K562 (cell line): ENCODE results near the gene AP3S2. TPM values are rescaled to one million over a fixed set of nuclear protein-coding genes. Genes with fewer than 3 reads are reported as not detected.

ENCODE experiments used
- BCOR ChIP-seq: fragments of 450-650 bp; IDR thresholded peaks from 2 replicates; pipeline ENCODE4 v1.6.1; 2016
- CBFA2T3 ChIP-seq: fragments of 450-650 bp; IDR thresholded peaks from 2 replicates; pipeline ENCODE4 v1.6.1; 2017
- CTBP1 ChIP-seq: fragments of 450-650 bp; IDR thresholded peaks from 2 replicates; pipeline ENCODE4 v1.6.1; 2016; ENCODE audit warnings: borderline replicate concordance
- EP400 ChIP-seq: fragments of 450-650 bp; IDR thresholded peaks from 2 replicates; pipeline ENCODE4 v1.6.1; 2017; ENCODE audit warnings: antibody characterized with exemption, mild to moderate bottlenecking, moderate library complexity
- HDAC1 ChIP-seq, 2 experiments: fragments of 450-650 bp; IDR thresholded peaks; 2 replicates each; pipeline ENCODE4 v1.6.1; 2016 to 2017; ENCODE audit warnings: inconsistent platforms in 1 of 2, mild to moderate bottlenecking in 1 of 2, moderate library complexity in 1 of 2
- MAZ ChIP-seq, 2 experiments: fragments of 450-650 bp in 1 of 2; sonication (generic) in 1 of 2; formaldehyde crosslinking; IDR thresholded peaks in 1 of 2; conservative IDR thresholded peaks in 1 of 2; 2 replicates each; pipeline versions ENCODE4 v1.4.0 to v1.5.0; 2020; ENCODE audit warnings: mild to moderate bottlenecking in 1 of 2, missing genetic modification reagents in 1 of 2
- NCOR1 ChIP-seq: fragments of 450-650 bp; IDR thresholded peaks from 2 replicates; pipeline ENCODE4 v1.6.1; 2016; ENCODE audit warnings: mild to moderate bottlenecking, moderate library complexity
- NR3C1 ChIP-seq: sonication (generic); formaldehyde crosslinking; IDR thresholded peaks from 2 replicates; pipeline ENCODE4 v1.8.1; 2022; ENCODE audit warnings: missing genetic modification reagents
- TCFL5 ChIP-seq: fragments of 250-450 bp; sonication (Bioruptor Pico); conservative IDR thresholded peaks from 2 replicates; pipeline ENCODE4 v1.6.1; 2021; ENCODE audit warnings: mild to moderate bottlenecking, moderate library complexity, matching md5 sums
- ZNF146 ChIP-seq: IDR thresholded peaks from one replicate; pipeline ENCODE4 v1.6.1; 2018; ENCODE audit warnings: missing compliant biosample characterization; ENCODE audit not compliant: unreplicated experiment
- ZNF324 ChIP-seq: fragments of 250-450 bp; sonication (Bioruptor Pico); IDR thresholded peaks from 2 replicates; pipeline ENCODE4 v1.4.0; 2020; ENCODE audit warnings: mild to moderate bottlenecking
- ZNF408 ChIP-seq: fragments of 250-450 bp; sonication (Bioruptor Pico); IDR thresholded peaks from 2 replicates; pipeline ENCODE4 v1.4.0; 2020; ENCODE audit warnings: low read depth, mild to moderate bottlenecking, moderate library complexity
- ZNF695 ChIP-seq: fragments of 450-650 bp; formaldehyde crosslinking; IDR thresholded peaks from 2 replicates; pipeline ENCODE4 v1.4.0; 2020; ENCODE audit warnings: mild to moderate bottlenecking, moderate library complexity
- ZNF766 ChIP-seq: fragments of 200-800 bp; sonication (Bioruptor generic); conservative IDR thresholded peaks from 2 replicates; pipeline ENCODE4 v1.6.1; 2016; ENCODE audit warnings: missing genetic modification characterization, missing compliant biosample characterization
- polyA plus RNA-seq, 8 experiments: library from polyadenylated mRNA; depleted of rRNA in 4 of 8; stranded (reverse) in 5 of 8; unstranded in 3 of 8; fragments of >200 nt; fragmentation: Nextera tagmentation in 2 of 8; fragmentation: Illumina TruSeq in 1 of 8; extraction: Ambion mirVana in 2 of 8; extraction: Trizol in 1 of 8; gene quantifications; 2 replicates each; pipeline versions ENCODE4 v1.2.1 to v1.2.3, GENCODE V29; 2011 to 2014; ENCODE audit warnings: inconsistent platforms in 1 of 8, missing spikeins in 1 of 8
- total RNA-seq, 7 experiments: library from RNA; depleted of rRNA in 6 of 7; stranded (reverse); fragments of >200 nt in 6 of 7; fragmentation: Illumina TruSeq in 2 of 7; extraction: Trizol in 2 of 7; gene quantifications; 2 replicates each; pipeline versions ENCODE4 v1.2.1 to v1.2.3, GENCODE V29; 2011 to 2021; ENCODE audit warnings: low replicate concordance in 1 of 7
- TF ChIP-seq, protein P1 (sequence below), 2 experiments: fragments of 450-650 bp; formaldehyde crosslinking in 1 of 2; IDR thresholded peaks; 2 replicates each; pipeline versions ENCODE4 v1.4.0 to v1.6.1; 2014 to 2020; ENCODE audit warnings: mild to moderate bottlenecking in 2 of 2, borderline replicate concordance in 1 of 2, low read depth in 1 of 2
- TF ChIP-seq, protein P2 (sequence below): fragments of 450-650 bp; IDR thresholded peaks from 2 replicates; pipeline ENCODE4 v1.6.1; 2017; ENCODE audit warnings: antibody characterized with exemption, mild to moderate bottlenecking

The AP3S2 gene
- total and polyA plus RNA-seq, 9 of the 15 experiments (the other 6 are each of a cell fraction or from before 2014, with no cell fraction given) = 16.4 to 54.1 (median 37.4) TPM

GRCh38 chr15:89783111-89783860 lies 110.5 kb downstream of the AP3S2 start (continued):
- TF ChIP-seq, protein P1, sequence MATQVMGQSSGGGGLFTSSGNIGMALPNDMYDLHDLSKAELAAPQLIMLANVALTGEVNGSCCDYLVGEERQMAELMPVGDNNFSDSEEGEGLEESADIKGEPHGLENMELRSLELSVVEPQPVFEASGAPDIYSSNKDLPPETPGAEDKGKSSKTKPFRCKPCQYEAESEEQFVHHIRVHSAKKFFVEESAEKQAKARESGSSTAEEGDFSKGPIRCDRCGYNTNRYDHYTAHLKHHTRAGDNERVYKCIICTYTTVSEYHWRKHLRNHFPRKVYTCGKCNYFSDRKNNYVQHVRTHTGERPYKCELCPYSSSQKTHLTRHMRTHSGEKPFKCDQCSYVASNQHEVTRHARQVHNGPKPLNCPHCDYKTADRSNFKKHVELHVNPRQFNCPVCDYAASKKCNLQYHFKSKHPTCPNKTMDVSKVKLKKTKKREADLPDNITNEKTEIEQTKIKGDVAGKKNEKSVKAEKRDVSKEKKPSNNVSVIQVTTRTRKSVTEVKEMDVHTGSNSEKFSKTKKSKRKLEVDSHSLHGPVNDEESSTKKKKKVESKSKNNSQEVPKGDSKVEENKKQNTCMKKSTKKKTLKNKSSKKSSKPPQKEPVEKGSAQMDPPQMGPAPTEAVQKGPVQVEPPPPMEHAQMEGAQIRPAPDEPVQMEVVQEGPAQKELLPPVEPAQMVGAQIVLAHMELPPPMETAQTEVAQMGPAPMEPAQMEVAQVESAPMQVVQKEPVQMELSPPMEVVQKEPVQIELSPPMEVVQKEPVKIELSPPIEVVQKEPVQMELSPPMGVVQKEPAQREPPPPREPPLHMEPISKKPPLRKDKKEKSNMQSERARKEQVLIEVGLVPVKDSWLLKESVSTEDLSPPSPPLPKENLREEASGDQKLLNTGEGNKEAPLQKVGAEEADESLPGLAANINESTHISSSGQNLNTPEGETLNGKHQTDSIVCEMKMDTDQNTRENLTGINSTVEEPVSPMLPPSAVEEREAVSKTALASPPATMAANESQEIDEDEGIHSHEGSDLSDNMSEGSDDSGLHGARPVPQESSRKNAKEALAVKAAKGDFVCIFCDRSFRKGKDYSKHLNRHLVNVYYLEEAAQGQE (IDR thresholded peaks at IDR 0.05; ENCODE audit: borderline replicate concordance) = no peak
- TF ChIP-seq, protein P1 (CRISPR knock-in tag; IDR thresholded peaks at IDR 0.05; ENCODE audit: low read depth) = no peak
- TF ChIP-seq ZNF408 (CRISPR knock-in tag) (no peak), TCFL5 (no peak), ZNF146 (CRISPR knock-in tag) (no peak), CTBP1 (peak; percentile 54; the same call in 1 of the 2 replicates), CBFA2T3 (peak; percentile 52), HDAC1 (IDR thresholded peaks at IDR 0.05) (no peak), ZNF695 (0 out of 2 replicates have a peak, but pooled peaks have one; percentile 22), ZNF324 (CRISPR knock-in tag) (no peak), ZNF766 (CRISPR knock-in tag) (0 out of 2 replicates have a peak, but pooled peaks have one; percentile 2), MAZ (CRISPR knock-in tag; conservative IDR thresholded peaks at IDR 0.05 in 1 of 2, IDR thresholded peaks at IDR 0.05 in 1 of 2) (no peak; a peak in 1 of 4 replicates), EP400 (no peak), BCOR (no peak), NR3C1 (CRISPR knock-in tag) (no peak), NCOR1 (no peak)
- TF ChIP-seq, protein P2, sequence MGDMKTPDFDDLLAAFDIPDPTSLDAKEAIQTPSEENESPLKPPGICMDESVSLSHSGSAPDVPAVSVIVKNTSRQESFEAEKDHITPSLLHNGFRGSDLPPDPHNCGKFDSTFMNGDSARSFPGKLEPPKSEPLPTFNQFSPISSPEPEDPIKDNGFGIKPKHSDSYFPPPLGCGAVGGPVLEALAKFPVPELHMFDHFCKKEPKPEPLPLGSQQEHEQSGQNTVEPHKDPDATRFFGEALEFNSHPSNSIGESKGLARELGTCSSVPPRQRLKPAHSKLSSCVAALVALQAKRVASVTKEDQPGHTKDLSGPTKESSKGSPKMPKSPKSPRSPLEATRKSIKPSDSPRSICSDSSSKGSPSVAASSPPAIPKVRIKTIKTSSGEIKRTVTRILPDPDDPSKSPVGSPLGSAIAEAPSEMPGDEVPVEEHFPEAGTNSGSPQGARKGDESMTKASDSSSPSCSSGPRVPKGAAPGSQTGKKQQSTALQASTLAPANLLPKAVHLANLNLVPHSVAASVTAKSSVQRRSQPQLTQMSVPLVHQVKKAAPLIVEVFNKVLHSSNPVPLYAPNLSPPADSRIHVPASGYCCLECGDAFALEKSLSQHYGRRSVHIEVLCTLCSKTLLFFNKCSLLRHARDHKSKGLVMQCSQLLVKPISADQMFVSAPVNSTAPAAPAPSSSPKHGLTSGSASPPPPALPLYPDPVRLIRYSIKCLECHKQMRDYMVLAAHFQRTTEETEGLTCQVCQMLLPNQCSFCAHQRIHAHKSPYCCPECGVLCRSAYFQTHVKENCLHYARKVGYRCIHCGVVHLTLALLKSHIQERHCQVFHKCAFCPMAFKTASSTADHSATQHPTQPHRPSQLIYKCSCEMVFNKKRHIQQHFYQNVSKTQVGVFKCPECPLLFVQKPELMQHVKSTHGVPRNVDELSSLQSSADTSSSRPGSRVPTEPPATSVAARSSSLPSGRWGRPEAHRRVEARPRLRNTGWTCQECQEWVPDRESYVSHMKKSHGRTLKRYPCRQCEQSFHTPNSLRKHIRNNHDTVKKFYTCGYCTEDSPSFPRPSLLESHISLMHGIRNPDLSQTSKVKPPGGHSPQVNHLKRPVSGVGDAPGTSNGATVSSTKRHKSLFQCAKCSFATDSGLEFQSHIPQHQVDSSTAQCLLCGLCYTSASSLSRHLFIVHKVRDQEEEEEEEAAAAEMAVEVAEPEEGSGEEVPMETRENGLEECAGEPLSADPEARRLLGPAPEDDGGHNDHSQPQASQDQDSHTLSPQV = no peak
